Ovary (tissue), 9 donors: ENCODE data around the gene DIO3. TPM values are rescaled to one million over a fixed set of nuclear protein-coding genes. Genes with fewer than 3 reads are reported as not detected.
A peak's percentile ranks its signal among the peaks of the same experiment; 100 is the strongest.

Experiments used
- DNase-seq, 5 donors: peaks; one replicate each; pipeline ENCODE4 v3.0.0-alpha.2; 2019 to 2020
- H3K27ac ChIP-seq, 2 donors: fragments of 200-600 bp; one replicate each; pipeline versions ENCODE4 v1.5.1 to v1.8.0; 2019 to 2022
- H3K27me3 ChIP-seq: fragments of 200-600 bp; one replicate; pipeline ENCODE4 v1.8.0; 2022
- H3K36me3 ChIP-seq: fragments of 200-600 bp; sonication (generic); one replicate; pipeline ENCODE4 v1.5.1; 2019
- H3K4me1 ChIP-seq: one replicate; pipeline ENCODE4 v1.8.1; 2013; ENCODE audit warnings: mild to moderate bottlenecking, moderate library complexity; ENCODE audit not compliant: insufficient read depth
- H3K4me3 ChIP-seq: fragments of 200-600 bp; sonication (generic); one replicate; pipeline ENCODE4 v1.5.1; 2017
- H3K9me3 ChIP-seq, 2 donors: fragments of 200-600 bp in 1 of 2; sonication (generic) in 1 of 2; one replicate each; pipeline versions ENCODE4 v1.5.1 to v1.8.1; 2013 to 2019; ENCODE audit warnings: mild to moderate bottlenecking in 1 of 2, moderate library complexity in 1 of 2
- CTCF ChIP-seq, 3 donors: fragments of 450-650 bp in 2 of 3; fragments of 200-600 bp in 1 of 3; IDR thresholded peaks; one replicate each; pipeline versions ENCODE4 v1.5.1 to v1.8.0; 2016 to 2022; ENCODE audit warnings: antibody characterized with exemption in 3 of 3, mild to moderate bottlenecking in 1 of 3
- EP300 ChIP-seq: sonication (generic); formaldehyde crosslinking; IDR thresholded peaks from one replicate; pipeline ENCODE4 v1.6.1; 2017; ENCODE audit warnings: antibody characterized with exemption
- POLR2A ChIP-seq: fragments of 450-650 bp; IDR thresholded peaks from one replicate; pipeline ENCODE4 v1.6.1; 2017; ENCODE audit warnings: antibody characterized with exemption, mild to moderate bottlenecking, moderate library complexity
- WGBS, 3 donors: extraction: QIAGEN DNeasy Blood & Tissue Kit in 1 of 3; methylation state at CpG; one replicate each; pipeline versions ENCODE4 v1.1.5 to v1.1.7; 2013 to 2017; 5-methylcytosine and 5-hydroxymethylcytosine counted together
- intact Hi-C, 4 donors: fragments of 100-400 bp; cut with DNase I; formaldehyde crosslinking; loops; one replicate each; pipeline versions ENCODE4 v1.11.0 to v1.15.1; 2022 to 2023
- polyA plus RNA-seq, 2 donors: library from polyadenylated mRNA; stranded (reverse); fragments of 200-250 nt in 1 of 2; fragments of 350-450 nt in 1 of 2; fragmentation: Illumina TruSeq in 1 of 2; extraction: RNeasy Lipid Tissue Mini Kit (QIAGEN cat#74804) in 1 of 2; gene quantifications; one replicate each; pipeline ENCODE4 v1.2.3, GENCODE V29; 2013 to 2014
- total RNA-seq, 7 donors: library from RNA; depleted of rRNA in 2 of 7; stranded (reverse); fragments of >200 nt in 2 of 7; fragmentation: NEBNext Ultra II Directional in 3 of 7; extraction: Animal tissue kit (Norgen Biotek cat#: 25700) in 3 of 7; gene quantifications; one replicate each; pipeline versions ENCODE4 v1.1.0 to v1.2.4, GENCODE V29; 2016 to 2023
- donor health status: DM: no; HTN: no; CAD: no; lungs with moderate emphysema.
- donor health status: DM: no; HTN: no; CAD: no.
- donor health status: Bipolar disorder and iron deficiency.
- donor health status: DM: yes; HTN: yes; CAD: no.
- donor health status: DM: no; HTN: no; CAD: no.
- donor health status: DM: yes; HTN: yes; CAD: no.

The DIO3 gene
- total and polyA plus RNA-seq, 9 donors = 3.1 to 24.7 (median 13.9) TPM

GRCh38 chr14:101557321-101557695 is 4.0 kb upstream of the DIO3 start:
- Histone ChIP-seq H3K27me3 (no peaks in the 10 kb centered on the region), H3K9me3 (peaks cover 5 to 12% of the 10 kb centered on the region in 2 donors), H3K4me3 (no peak overlapping the region), H3K27ac (peak overlapping the region in 1 of 2 donors; percentile 26), H3K36me3 (no peaks in the 10 kb centered on the region), H3K4me1 (peaks cover 6% of the 10 kb centered on the region)
- intact Hi-C loops = loop anchor here in 3 of 4 donors (5.0 to 10.0 kb wide), 4 partner anchors 80 to 893 kb away; no protein-coding TSS in a partner anchor
- 86 to 93% (median 88%) methylated on average over 7 of the region's 7 CpGs for WGBS, 3 donors
- peak in 1 of 5 donors; percentile 17 for DNase-seq
- TF ChIP-seq POLR2A (no peak), CTCF (IDR thresholded peaks at IDR 0.05) (no peak), EP300 (no peak)

GRCh38 chr14:101557811-101558738 is 3.2 kb upstream of the DIO3 start:
- H3K9me3 ChIP-seq = peaks cover 5 to 17% of the 10 kb centered on the region in 2 donors
- peak in 2 of 3 donors; percentile 31 to 41 for TF ChIP-seq CTCF (IDR thresholded peaks at IDR 0.05)
- no peak for TF ChIP-seq POLR2A
- peak overlapping the region; percentile 75 for H3K4me3 ChIP-seq
- DNase-seq = peak; percentile 63 to 76 (median 68)
- intact Hi-C loops = loop anchor here in 3 of 4 donors (5.0 to 10.0 kb wide), 4 partner anchors 81 to 893 kb away; no protein-coding TSS in a partner anchor
- H3K27ac ChIP-seq = peak overlapping the region in 1 of 2 donors; percentile 26
- 88 to 92% (median 91%) methylated on average over 11 of the region's 11 CpGs for WGBS, 3 donors
- H3K36me3 ChIP-seq = no peaks in the 10 kb centered on the region
- peaks cover 6% of the 10 kb centered on the region for H3K4me1 ChIP-seq
- no peaks in the 10 kb centered on the region for H3K27me3 ChIP-seq

DNA sequence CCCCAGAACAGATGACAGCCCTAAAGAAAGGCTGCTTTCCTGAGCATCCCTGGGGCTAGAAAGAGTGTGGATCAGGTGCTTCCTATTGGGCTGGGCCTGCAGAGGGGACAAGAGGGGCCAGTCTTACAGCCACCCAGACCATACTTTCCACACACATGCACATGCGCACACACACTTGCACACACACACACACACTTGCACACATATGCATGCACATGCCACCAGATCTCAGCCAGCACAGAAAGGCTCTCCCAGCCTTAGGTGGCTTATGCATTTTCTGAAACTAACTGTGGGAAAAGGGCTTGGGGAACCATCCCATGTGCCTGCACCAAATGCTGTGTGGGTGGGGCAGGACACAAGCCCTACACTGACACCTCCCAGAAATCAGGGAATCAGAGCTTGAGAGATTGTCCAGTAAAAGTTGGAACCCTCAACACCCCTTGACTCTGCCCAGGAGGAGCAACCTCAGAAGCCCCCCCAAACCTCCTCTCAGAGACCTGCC is 2.5 kb upstream of the DIO3 start:
- DNase-seq = peak in 1 of 5 donors; percentile 18
- TF ChIP-seq EP300 (no peak), POLR2A (no peak), CTCF (IDR thresholded peaks at IDR 0.05) (no peak)
- WGBS, 3 donors = 89 to 100% (median 98%) methylated on average over 1 of the region's 1 CpG
- Histone ChIP-seq H3K36me3 (no peaks in the 10 kb centered on the region), H3K9me3 (peaks cover 5 to 17% of the 10 kb centered on the region in 2 donors), H3K27ac (peak overlapping the region; percentile 94 to 96), H3K4me3 (peak overlapping the region; percentile 75), H3K4me1 (peaks cover 9% of the 10 kb centered on the region), H3K27me3 (no peaks in the 10 kb centered on the region)
- intact Hi-C loops = loop anchor here in 3 of 4 donors (5.0 to 10.0 kb wide), 4 partner anchors 81 to 894 kb away; no protein-coding TSS in a partner anchor

DNA sequence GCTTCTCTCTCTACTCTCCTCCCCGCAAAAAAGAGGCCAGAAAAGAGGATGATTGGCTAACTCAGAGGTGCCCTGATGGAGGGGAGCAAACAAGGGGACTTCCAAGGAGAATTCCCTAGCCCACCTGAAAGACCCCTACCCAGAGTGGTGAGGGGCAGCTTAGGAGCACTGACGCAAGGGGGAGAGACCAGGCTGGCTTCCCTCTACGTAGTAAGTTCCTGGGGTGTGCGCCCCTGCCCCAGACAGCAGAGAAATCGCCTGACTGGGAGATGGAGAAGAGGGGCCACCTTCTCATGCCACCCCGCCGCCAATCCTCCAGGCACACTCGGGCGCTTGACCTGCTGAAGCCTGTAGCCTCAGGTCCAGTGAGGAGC is 2.1 kb upstream of the DIO3 start:
- no peaks in the 10 kb centered on the region for H3K27me3 ChIP-seq
- peaks cover 11% of the 10 kb centered on the region for H3K4me1 ChIP-seq
- H3K4me3 ChIP-seq = peak overlapping the region; percentile 75
- peak overlapping the region; percentile 94 to 96 for H3K27ac ChIP-seq
- H3K36me3 ChIP-seq = no peaks in the 10 kb centered on the region
- DNase-seq = no peak
- peaks cover 5 to 17% of the 10 kb centered on the region in 2 donors for H3K9me3 ChIP-seq
- TF ChIP-seq POLR2A = no peak
- TF ChIP-seq EP300 = no peak
- TF ChIP-seq CTCF (IDR thresholded peaks at IDR 0.05) = no peak
- 50 to 63% (median 62%) methylated on average over 9 of the region's 9 CpGs for WGBS, 3 donors
- intact Hi-C loops = loop anchor here in 3 of 4 donors (5.0 to 10.0 kb wide), 4 partner anchors 82 to 894 kb away; no protein-coding TSS in a partner anchor
